ENCODE data around the gene GUCD1.

DNA sequence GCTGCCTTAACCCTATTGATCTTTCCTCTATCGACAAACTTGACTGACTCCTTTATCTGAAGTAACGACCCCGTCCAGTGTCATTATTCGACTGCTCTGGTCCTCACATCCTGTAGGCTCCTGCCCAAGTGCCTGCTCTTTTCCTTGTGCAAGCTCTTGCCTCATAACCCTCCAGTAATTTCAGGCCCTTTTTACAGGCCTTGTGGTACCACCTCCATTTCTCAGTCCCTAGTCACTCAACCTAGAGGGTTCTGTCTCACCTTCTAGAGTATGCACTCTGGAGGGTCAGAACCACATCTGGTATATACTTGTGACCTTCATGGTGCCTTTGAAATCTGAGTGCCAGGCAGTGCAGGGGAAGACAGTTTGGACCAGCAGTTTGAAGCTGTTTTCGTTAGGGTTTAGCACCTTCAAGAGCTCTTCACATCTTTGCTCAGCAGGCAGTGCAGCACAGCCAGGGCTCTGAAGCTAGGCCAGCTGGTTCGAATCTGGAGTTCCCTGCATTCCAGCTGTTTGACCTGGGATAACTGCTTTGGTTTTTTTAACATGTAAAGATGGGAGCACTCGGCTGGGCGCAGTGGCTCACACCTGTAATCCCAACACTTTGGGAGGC lies 12.1 kb upstream of the GUCD1 start:
- TF ChIP-seq, protein P1, sequence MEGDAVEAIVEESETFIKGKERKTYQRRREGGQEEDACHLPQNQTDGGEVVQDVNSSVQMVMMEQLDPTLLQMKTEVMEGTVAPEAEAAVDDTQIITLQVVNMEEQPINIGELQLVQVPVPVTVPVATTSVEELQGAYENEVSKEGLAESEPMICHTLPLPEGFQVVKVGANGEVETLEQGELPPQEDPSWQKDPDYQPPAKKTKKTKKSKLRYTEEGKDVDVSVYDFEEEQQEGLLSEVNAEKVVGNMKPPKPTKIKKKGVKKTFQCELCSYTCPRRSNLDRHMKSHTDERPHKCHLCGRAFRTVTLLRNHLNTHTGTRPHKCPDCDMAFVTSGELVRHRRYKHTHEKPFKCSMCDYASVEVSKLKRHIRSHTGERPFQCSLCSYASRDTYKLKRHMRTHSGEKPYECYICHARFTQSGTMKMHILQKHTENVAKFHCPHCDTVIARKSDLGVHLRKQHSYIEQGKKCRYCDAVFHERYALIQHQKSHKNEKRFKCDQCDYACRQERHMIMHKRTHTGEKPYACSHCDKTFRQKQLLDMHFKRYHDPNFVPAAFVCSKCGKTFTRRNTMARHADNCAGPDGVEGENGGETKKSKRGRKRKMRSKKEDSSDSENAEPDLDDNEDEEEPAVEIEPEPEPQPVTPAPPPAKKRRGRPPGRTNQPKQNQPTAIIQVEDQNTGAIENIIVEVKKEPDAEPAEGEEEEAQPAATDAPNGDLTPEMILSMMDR (conservative IDR thresholded peaks at IDR 0.05; ENCODE audit: low read length): no peak
- no peak for TF ChIP-seq EZH2phosphoT487 (IDR thresholded peaks at IDR 0.05; ENCODE audit: borderline replicate concordance, low read depth, low read length)

All from OCI-LY7 (cell line).